Gastroesophageal sphincter (tissue), 4 donors: ENCODE results near the gene EXD2. TPM values are rescaled to one million over a fixed set of nuclear protein-coding genes. Genes with fewer than 3 reads are reported as not detected.
"Not testable (repeated sequence)": the region's sequence is repeated elsewhere in the genome, so short reads cannot be mapped to it uniquely, and the experiment has no call there.

ENCODE experiments used
- ATAC-seq: fragments of 150-250 bp; one replicate; pipeline ENCODE4 v1.9.1; 2016; ENCODE audit warnings: mild to moderate bottlenecking, moderate library complexity
- H3K27ac ChIP-seq, 4 donors: fragments of 200-600 bp; sonication (generic) in 3 of 4; 1 replicate in 3 of 4; 2 replicates in 1 of 4; pipeline ENCODE4 v1.5.1; 2016 to 2019
- H3K27me3 ChIP-seq: fragments of 200-600 bp; sonication (generic); one replicate; pipeline ENCODE4 v1.5.1; 2019
- H3K36me3 ChIP-seq, 2 donors: fragments of 200-600 bp; sonication (generic); one replicate each; pipeline ENCODE4 v1.5.1; 2019; ENCODE audit warnings: control low read depth in 1 of 2
- H3K4me1 ChIP-seq, 3 donors: fragments of 200-600 bp; sonication (generic); 1 replicate in 2 of 3; 2 replicates in 1 of 3; pipeline ENCODE4 v1.5.1; 2016 to 2019; ENCODE audit warnings: control low read depth in 2 of 3
- H3K4me3 ChIP-seq, 2 donors: fragments of 200-600 bp; sonication (generic); one replicate each; pipeline ENCODE4 v1.5.1; 2019; ENCODE audit warnings: mild to moderate bottlenecking in 1 of 2, moderate library complexity in 1 of 2
- H3K9me3 ChIP-seq, 3 donors: fragments of 200-600 bp; sonication (generic); one replicate each; pipeline ENCODE4 v1.5.1; 2017 to 2019; ENCODE audit warnings: control low read depth in 2 of 3
- CTCF ChIP-seq, 4 experiments: fragments of 200-600 bp in 2 of 4; fragments of 450-650 bp in 2 of 4; sonication (generic) in 1 of 4; IDR thresholded peaks; one replicate each; pipeline ENCODE4 v1.5.1; 2017 to 2019; ENCODE audit warnings: antibody characterized with exemption in 4 of 4, mild to moderate bottlenecking in 2 of 4, moderate library complexity in 2 of 4
- EP300 ChIP-seq: sonication (generic); formaldehyde crosslinking; IDR thresholded peaks from one replicate; pipeline ENCODE4 v1.6.1; 2017; ENCODE audit warnings: antibody characterized with exemption, mild to moderate bottlenecking
- POLR2A ChIP-seq, 2 donors: fragments of 450-650 bp; IDR thresholded peaks; one replicate each; pipeline ENCODE4 v1.6.1; 2017; ENCODE audit warnings: antibody characterized with exemption in 2 of 2, mild to moderate bottlenecking in 2 of 2, moderate library complexity in 1 of 2
- POLR2AphosphoS5 ChIP-seq: sonication (generic); formaldehyde crosslinking; IDR thresholded peaks from one replicate; pipeline ENCODE4 v1.6.1; 2017; ENCODE audit warnings: antibody characterized with exemption
- WGBS, 2 donors: methylation state at CpG; one replicate each; pipeline ENCODE4 v1.1.5; 2018; ENCODE audit warnings: low coverage in 1 of 2; 5-methylcytosine and 5-hydroxymethylcytosine counted together
- total RNA-seq, 4 donors: library from RNA; depleted of rRNA; stranded (reverse); fragments of >200 nt; gene quantifications; one replicate each; pipeline ENCODE4 v1.1.0, GENCODE V29; 2016

Gene EXD2
- total RNA-seq, 4 donors from 2014 or later: 16.7 to 37.1 (median 25.8) TPM

DNA sequence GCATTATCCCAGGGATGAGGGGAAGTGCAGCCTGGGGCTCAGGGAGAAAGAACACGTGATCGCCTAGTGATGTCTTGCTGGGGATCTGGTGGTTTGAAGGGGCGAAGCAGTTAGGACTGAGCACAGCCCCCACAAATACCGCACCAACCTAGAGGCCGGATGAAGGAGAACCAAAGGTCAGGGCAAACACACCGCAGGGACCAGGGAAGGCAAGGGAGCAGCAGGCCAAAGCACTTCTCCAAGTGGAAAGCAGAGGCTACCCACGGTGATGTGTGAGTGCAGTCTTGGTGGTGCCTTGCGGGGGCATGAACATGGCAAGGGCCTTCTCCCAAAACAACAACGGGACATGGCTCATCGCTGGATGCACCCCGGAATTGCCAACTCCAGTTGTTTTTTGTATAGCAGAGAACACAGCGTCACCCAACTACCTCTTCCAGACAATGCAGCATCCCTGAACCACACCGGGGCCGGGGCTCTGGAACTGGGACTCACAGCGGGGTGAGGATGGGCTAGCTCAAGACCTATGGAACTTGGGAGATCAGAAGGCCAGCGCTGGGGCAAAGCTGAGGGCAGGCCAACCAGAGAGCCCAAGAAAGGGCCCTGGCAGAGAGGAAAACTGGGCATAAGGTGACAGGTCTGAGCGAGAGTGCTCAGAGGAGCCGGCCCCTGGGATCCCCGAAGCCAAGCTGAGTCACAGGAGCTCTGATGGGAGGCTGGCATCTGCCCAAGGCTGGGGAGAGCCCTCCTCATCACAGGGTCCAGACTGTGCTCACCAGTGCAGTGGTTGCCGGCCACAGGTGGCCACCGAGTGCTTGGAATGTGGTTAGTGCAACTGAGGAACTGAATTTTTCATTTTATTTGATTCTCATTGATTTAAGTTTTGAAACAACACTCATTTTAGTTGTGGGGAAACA is 79.8 kb downstream of the EXD2 start:
- H3K4me1 ChIP-seq: no peaks in the 10 kb centered on the region
- ATAC-seq: no peak
- WGBS, 2 donors: 77% methylated on average over 13 of the region's 21 CpGs; no CpG with 5 or more reads in 1 of the 2 donors

GRCh38 chr14:69274321-69274720 is 83.0 kb downstream of the EXD2 start:
- no peak for TF ChIP-seq POLR2AphosphoS5
- TF ChIP-seq EP300: no peak
- TF ChIP-seq CTCF (IDR thresholded peaks at IDR 0.05): no peak
- no peak for TF ChIP-seq POLR2A (IDR thresholded peaks at IDR 0.05)
- 10 to 13% methylated on average over 1 to 2 of the region's 2 CpGs for WGBS, 2 donors
- H3K4me3 ChIP-seq: no peak overlapping the region
- H3K9me3 ChIP-seq: no peaks in the 10 kb centered on the region
- no peaks in the 10 kb centered on the region for H3K27me3 ChIP-seq
- ATAC-seq: no peak
- no peak overlapping the region for H3K27ac ChIP-seq
- H3K36me3 ChIP-seq: no peaks in the 10 kb centered on the region
- no peaks in the 10 kb centered on the region for H3K4me1 ChIP-seq

More for the DNA sequence above, 79.8 kb downstream of the EXD2 start:
- H3K27ac ChIP-seq: no peak overlapping the region
- H3K36me3 ChIP-seq: no peaks in the 10 kb centered on the region
- no peak overlapping the region for H3K4me3 ChIP-seq
- TF ChIP-seq CTCF (IDR thresholded peaks at IDR 0.05) (no peak), EP300 (no peak), POLR2A (IDR thresholded peaks at IDR 0.05) (no peak)
- H3K9me3 ChIP-seq: no peaks in the 10 kb centered on the region
- no peaks in the 10 kb centered on the region for H3K27me3 ChIP-seq

DNA sequence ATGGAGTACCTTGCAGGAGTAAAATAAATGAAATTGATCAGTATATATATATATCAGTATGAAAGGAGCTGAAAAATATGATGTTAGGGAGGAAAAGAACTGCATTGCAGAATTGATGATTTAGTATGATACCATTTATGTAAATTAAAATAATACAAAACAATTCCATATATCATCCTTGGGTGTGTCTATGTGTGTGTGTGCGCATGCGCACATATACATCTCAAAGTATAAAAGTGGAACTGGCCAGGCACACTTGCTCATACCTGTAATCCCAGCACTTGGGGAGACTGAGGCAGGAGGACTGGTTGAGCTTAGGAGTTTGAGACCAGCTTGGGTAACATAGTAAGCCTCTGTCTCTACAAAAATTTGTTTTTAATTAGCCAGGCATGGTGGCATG is 84.0 kb downstream of the EXD2 start:
- TF ChIP-seq POLR2A (IDR thresholded peaks at IDR 0.05): no peak
- TF ChIP-seq POLR2AphosphoS5: no peak
- H3K4me1 ChIP-seq: no peaks in the 10 kb centered on the region
- H3K4me3 ChIP-seq: no peak overlapping the region
- no peak overlapping the region for H3K27ac ChIP-seq
- no peaks in the 10 kb centered on the region for H3K27me3 ChIP-seq
- H3K36me3 ChIP-seq: no peaks in the 10 kb centered on the region
- WGBS, 2 donors: 100% methylated on average over 2 of the region's 2 CpGs
- no peaks in the 10 kb centered on the region for H3K9me3 ChIP-seq
- ATAC-seq: no peak

GRCh38 chr14:69277356-69277755 is 86.1 kb downstream of the EXD2 start:
- H3K4me1 ChIP-seq, ATAC-seq, H3K9me3 ChIP-seq, H3K4me3 ChIP-seq, H3K27ac ChIP-seq, H3K36me3 ChIP-seq, H3K27me3 ChIP-seq: not testable (repeated sequence)
- WGBS, 2 donors: 83 to 100% methylated on average over 1 to 2 of the region's 3 CpGs

DNA sequence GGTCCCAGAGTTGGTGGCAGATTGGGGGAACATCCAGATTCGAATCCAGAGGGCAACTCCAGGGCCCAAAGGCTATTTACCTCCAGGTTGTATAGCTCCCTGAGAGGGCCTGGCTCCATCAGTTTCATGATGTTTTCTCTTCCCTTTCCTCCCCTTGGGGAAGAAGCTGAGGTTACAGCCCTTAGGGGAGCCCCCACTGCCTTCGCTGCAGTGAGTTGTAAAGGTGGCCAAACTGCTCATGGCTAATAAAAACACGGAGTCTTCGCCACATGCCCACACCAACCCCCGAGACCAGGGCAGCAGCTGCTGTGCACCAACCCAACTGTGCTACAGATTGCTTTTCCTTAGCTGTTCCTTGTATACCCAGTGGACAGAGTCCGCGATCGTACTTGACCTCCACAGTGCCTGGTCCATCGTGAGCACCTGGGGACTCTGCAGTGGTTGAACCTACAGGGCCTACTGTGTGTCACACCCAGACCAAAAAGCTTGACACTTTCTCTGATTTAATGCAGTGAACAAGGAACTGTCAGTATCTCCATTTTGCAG is 89.5 kb downstream of the EXD2 start:
- H3K36me3 ChIP-seq: no peaks in the 10 kb centered on the region
- no peak for ATAC-seq
- no peaks in the 10 kb centered on the region for H3K27me3 ChIP-seq
- no peaks in the 10 kb centered on the region for H3K9me3 ChIP-seq
- H3K4me1 ChIP-seq: no peaks in the 10 kb centered on the region
- WGBS, 2 donors: 86 to 100% methylated on average over 2 to 7 of the region's 9 CpGs
- H3K27ac ChIP-seq: no peak overlapping the region
- H3K4me3 ChIP-seq: no peak overlapping the region
- TF ChIP-seq CTCF (IDR thresholded peaks at IDR 0.05) (no peak), POLR2AphosphoS5 (no peak), POLR2A (IDR thresholded peaks at IDR 0.05) (no peak), EP300 (no peak)
